Activated CD8-positive, alpha-beta memory T cell treated with anti-CD3 and anti-CD28 coated beads for 4 hours (primary cell): ENCODE data around the gene ATP1A2.
"Not testable (repeated sequence)": the region's sequence is repeated elsewhere in the genome, so short reads cannot be mapped to it uniquely, and the experiment has no call there.

Source experiments
- DNase-seq, 2 donors: peaks; one replicate each; pipeline ENCODE4 v3.0.0-alpha.2; 2020; ENCODE audit warnings: low read depth in 2 of 2

ATP1A2 gene

DNA sequence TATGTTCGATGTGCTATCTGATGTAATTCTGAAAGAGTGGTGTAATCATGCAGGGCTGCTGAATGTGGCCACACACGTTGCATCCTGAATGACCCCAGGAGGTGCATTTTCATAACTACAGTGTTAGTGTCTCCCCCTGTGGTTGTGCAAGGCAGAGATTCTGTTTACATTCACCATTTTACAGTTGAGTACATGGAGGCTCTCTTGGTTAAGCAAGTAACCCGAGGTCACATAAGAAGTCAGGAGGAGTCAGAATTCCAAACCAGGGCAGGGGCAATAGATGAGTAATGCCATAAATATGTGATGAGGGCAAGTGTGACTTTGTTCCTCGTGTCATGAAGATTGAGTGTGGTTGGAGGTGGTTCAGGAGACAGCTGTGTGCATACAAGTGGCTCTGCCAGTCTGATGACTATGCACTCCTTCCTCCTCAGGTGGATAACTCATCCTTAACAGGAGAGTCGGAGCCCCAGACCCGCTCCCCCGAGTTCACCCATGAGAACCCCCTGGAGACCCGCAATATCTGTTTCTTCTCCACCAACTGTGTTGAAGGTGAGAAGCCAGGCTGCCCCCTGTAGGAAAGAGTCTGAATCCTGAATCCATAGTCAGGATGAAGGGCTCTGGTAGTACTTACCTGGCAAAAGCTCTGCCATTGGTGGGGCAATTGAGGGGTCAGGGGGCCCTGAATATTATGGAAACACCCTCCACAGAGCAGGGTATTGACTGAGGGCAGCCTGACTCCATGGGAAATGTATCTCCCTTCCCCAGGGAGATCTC, 9.3 kb downstream of the ATP1A2 start:
- no peak for DNase-seq

- DNase-seq, result no peak
These were observed 10.2 kb downstream of the ATP1A2 start for GRCh38 chr1:160125746-160126145.

GRCh38 chr1:160126342-160126741, 10.8 kb downstream of the ATP1A2 start:
- not testable (repeated sequence) for DNase-seq

GRCh38 chr1:160127381-160127780, 11.8 kb downstream of the ATP1A2 start:
- no peak for DNase-seq

GRCh38 chr1:160127865-160128523, 12.4 kb downstream of the ATP1A2 start:
- DNase-seq, result no peak

GRCh38 chr1:160128636-160129035, 13.1 kb downstream of the ATP1A2 start:
- no peak for DNase-seq

GRCh38 chr1:160129046-160129445, 13.5 kb downstream of the ATP1A2 start:
- DNase-seq, result no peak

GRCh38 chr1:160129558-160129957, 14.0 kb downstream of the ATP1A2 start:
- no peak for DNase-seq

- no peak for DNase-seq
These were observed 14.4 kb downstream of the ATP1A2 start for GRCh38 chr1:160129966-160130365.

DNA sequence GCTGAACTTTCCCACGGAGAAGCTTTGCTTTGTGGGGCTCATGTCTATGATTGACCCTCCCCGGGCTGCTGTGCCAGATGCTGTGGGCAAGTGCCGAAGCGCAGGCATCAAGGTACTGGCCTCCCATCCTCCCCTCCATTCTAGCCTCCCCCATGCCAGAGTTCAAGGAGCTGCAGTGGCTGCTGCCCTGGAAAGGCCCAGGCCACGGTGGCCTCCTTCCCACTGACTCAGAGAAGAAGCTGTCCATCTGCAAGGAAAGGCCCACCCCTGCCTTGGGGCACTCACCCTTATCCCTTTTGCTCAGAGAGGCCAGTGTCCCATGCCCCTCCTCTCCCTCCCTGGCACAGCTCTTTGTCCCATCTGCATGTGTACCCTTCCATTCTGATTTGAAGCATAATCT, 14.9 kb downstream of the ATP1A2 start:
- DNase-seq, result no peak

- DNase-seq, result no peak
These were observed 15.4 kb downstream of the ATP1A2 start for GRCh38 chr1:160130939-160131338.

- no peak for DNase-seq
These were observed 16.4 kb downstream of the ATP1A2 start for GRCh38 chr1:160131803-160132565.

- no peak for DNase-seq
These were observed 18.6 kb downstream of the ATP1A2 start for GRCh38 chr1:160133990-160134770.

- no peak for DNase-seq
These were observed 19.4 kb downstream of the ATP1A2 start for GRCh38 chr1:160134791-160135572.

DNA sequence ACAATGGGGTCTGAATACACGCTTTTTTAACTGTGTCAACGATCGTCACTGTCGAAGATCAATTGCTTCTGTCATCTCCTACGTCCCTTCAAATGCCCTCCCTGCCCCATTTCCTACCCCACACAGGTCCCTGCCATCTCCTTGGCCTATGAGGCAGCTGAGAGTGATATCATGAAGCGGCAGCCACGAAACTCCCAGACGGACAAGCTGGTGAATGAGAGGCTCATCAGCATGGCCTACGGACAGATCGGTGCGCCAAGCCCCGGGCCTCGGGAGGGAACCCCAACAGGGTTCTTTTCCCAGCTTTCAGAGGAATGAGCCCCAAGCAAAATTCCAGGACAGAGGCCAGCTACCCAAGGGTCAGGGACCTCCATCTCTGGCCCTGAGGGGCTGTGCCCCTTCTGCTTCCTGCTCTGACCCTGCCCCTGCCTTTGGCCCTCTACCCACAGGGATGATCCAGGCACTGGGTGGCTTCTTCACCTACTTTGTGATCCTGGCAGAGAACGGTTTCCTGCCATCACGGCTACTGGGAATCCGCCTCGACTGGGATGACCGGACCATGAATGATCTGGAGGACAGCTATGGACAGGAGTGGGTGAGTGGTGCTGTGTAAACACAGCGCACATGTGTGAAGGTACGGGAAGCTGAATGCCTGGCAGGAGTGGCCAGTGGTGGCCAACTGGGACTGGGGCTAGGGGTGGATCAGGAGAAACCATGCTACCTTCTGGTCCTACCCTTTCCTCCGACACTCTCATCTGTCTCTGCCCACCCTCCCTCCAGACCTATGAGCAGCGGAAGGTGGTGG, 20.8 kb downstream of the ATP1A2 start:
- no peak for DNase-seq

- DNase-seq, result no peak
These were observed 21.3 kb downstream of the ATP1A2 start for GRCh38 chr1:160136926-160137200.

DNA sequence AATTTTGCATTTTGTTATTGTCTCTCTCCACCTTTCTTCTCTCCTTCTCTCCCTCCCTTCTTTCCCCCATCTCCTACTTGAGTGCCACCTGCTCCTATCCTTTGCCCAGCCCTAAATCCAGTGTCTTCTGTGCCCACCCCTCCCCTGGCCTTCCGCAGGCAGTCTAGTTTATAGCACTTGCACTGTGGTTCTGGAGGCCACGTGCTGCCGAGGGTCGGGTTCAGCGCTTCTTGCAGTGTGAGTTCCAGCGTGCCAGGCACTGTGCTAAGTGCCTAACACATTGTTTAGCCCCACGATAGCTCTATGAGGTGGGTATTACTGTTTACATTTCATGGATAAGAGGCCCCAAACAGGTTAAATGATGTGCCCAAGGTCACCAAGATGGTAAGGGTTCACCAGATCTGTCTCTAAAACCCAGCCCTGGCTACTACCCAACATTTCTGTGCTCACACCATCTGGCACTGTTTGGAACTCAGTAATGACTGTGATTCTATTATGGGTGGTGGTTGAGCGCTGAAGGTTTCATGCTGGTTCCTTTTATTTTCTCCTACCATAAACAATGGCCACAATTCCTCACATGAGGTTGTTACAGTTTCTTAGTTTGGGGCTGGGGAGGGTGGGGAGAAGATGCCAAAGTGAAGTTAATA, 21.8 kb downstream of the ATP1A2 start:
- no peak for DNase-seq

GRCh38 chr1:160139840-160140239, 24.3 kb downstream of the ATP1A2 start:
- DNase-seq, result no peak

DNA sequence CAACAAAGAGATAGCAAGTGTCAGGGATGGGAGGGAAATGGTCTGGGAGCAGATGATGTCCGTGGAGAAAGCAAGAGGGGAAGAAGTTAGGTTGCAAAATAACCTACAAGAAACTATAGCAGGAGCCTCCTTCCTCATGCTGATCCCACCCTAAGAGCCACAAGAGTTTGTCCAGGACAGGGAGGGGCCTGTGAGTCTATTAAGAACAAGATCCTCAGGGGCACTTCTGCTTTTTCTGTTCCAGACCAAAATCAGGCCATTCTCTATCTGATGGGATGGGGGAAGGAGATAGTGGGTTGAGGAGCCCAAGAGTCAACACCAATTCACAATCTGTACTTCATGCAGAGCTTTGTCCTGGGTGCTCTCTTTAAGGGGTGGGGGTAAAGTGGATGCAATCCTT, 28.1 kb downstream of the ATP1A2 start:
- DNase-seq, result no peak

- no peak for DNase-seq
These were observed 29.4 kb downstream of the ATP1A2 start for GRCh38 chr1:160144921-160145320.
